PC-9 (cell line): Measurements from ENCODE around the gene TRDN. TPM values are rescaled to one million over a fixed set of nuclear protein-coding genes. Genes with fewer than 3 reads are reported as not detected.

ENCODE experiments used
- BruUV-seq: library from RNA; stranded (reverse); fragments of 400-500 nt; replicated peaks from 2 replicates; lab custom pipeline; 2021; lab: Mats Ljungman, UMichigan
- CTCF ChIA-PET: fragments of 300-600 bp; sonication (Branson Sonifier 250); formaldehyde crosslinking; loops from one replicate; lab custom pipeline; 2022; ENCODE audit warnings: antibody characterized with exemption; lab: Charles Lee
- POLR2A ChIA-PET: fragments of 300-600 bp; sonication (Branson Sonifier 250); formaldehyde crosslinking; loops from one replicate; lab custom pipeline; 2022; ENCODE audit warnings: antibody characterized with exemption; ENCODE audit not compliant: unreplicated experiment; lab: Charles Lee
- DNase-seq, 2 experiments: peaks; one replicate each; pipeline versions ENCODE4 v3.0.0 to v3.0.0-alpha.2; 2015 to 2022; ENCODE audit warnings: mixed read lengths in 1 of 2
- H2AFZ ChIP-seq: fragments of 200-600 bp; sonication (generic); 2 replicates; pipeline ENCODE4 v1.8.1; 2017; ENCODE audit warnings: antibody characterized with exemption
- H3F3A ChIP-seq: fragments of 200-600 bp; sonication (generic); 2 replicates; pipeline ENCODE4 v1.8.1; 2017; ENCODE audit warnings: antibody characterized with exemption, mild to moderate bottlenecking, low read depth; ENCODE audit not compliant: insufficient read depth
- H3K27ac ChIP-seq: fragments of 200-600 bp; sonication (generic); 2 replicates; pipeline ENCODE4 v1.6.1; 2016; ENCODE audit warnings: mixed run types
- H3K27me3 ChIP-seq: fragments of 200-600 bp; sonication (generic); 2 replicates; pipeline ENCODE4 v1.6.1; 2016; ENCODE audit warnings: low read depth, mixed run types; ENCODE audit not compliant: insufficient read depth
- H3K36me3 ChIP-seq: fragments of 200-600 bp; sonication (generic); 2 replicates; pipeline ENCODE4 v1.6.1; 2016; ENCODE audit warnings: low read depth, mixed run types
- H3K4me1 ChIP-seq: fragments of 200-600 bp; sonication (generic); replicated peaks from 2 replicates; pipeline ENCODE4 v1.6.1; 2016; ENCODE audit warnings: mixed run types; ENCODE audit not compliant: insufficient read depth
- H3K4me2 ChIP-seq: fragments of 200-600 bp; sonication (generic); 2 replicates; pipeline ENCODE4 v1.6.1; 2017; ENCODE audit warnings: mixed run types
- H3K4me3 ChIP-seq: fragments of 200-600 bp; sonication (generic); 2 replicates; pipeline ENCODE4 v1.6.1; 2016; ENCODE audit warnings: mixed run types
- H3K79me2 ChIP-seq: fragments of 200-600 bp; sonication (generic); 2 replicates; pipeline ENCODE4 v1.6.1; 2017; ENCODE audit warnings: low read depth, mixed run types
- H3K9me2 ChIP-seq: fragments of 200-600 bp; sonication (generic); 2 replicates; pipeline ENCODE4 v1.8.1; 2017; ENCODE audit warnings: mild to moderate bottlenecking; ENCODE audit not compliant: insufficient read depth
- H3K9me3 ChIP-seq: fragments of 200-600 bp; sonication (generic); 2 replicates; pipeline ENCODE4 v1.8.1; 2016; ENCODE audit warnings: low read depth; ENCODE audit not compliant: insufficient read depth
- H4K20me1 ChIP-seq: fragments of 200-600 bp; sonication (generic); 2 replicates; pipeline ENCODE4 v1.8.1; 2017; ENCODE audit not compliant: insufficient read depth
- CTCF ChIP-seq: fragments of 200-600 bp; sonication (generic); conservative IDR thresholded peaks from 2 replicates; pipeline ENCODE4 v1.6.1; 2017; ENCODE audit warnings: mixed run types, antibody characterized with exemption, mild to moderate bottlenecking, moderate library complexity
- EZH2 ChIP-seq: fragments of 200-600 bp; sonication (generic); IDR thresholded peaks from 2 replicates; pipeline ENCODE4 v1.8.0; 2017; ENCODE audit warnings: antibody characterized with exemption, low read depth
- intact Hi-C: fragments of 100-400 bp; cut with micrococcal nuclease; formaldehyde crosslinking; loops from one replicate; pipeline ENCODE4 v1.10.0; 2022; ENCODE audit not compliant: unreplicated experiment
- total RNA-seq: library from RNA; stranded (reverse); gene quantifications from 2 replicates; pipeline ENCODE4 v1.2.3, GENCODE V29; 2021

TRDN gene
- total RNA-seq, 1 experiment from 2014 or later, result not detected

- no peaks in the 10 kb centered on the region for H3K79me2 ChIP-seq
- no peaks in the 10 kb centered on the region for H3K27me3 ChIP-seq
- H3K4me1 ChIP-seq, result no peaks in the 10 kb centered on the region
- CTCF ChIA-PET, result no interaction called here
- POLR2A ChIA-PET, result no interaction called here
- H2AFZ ChIP-seq, result peak overlapping the region; percentile 41; the same call in 1 of the 2 replicates
- no peaks in the 10 kb centered on the region for H3K9me3 ChIP-seq
- no peak overlapping the region for H3K4me3 ChIP-seq
- BruUV-seq, result no TSS peak
- intact Hi-C loops, result no loop called here
- H3K27ac ChIP-seq, result no peak overlapping the region
- H3K4me2 ChIP-seq, result no peak overlapping the region
- no peak for TF ChIP-seq EZH2
- TF ChIP-seq CTCF, result no peak
- no peaks in the 10 kb centered on the region for H3F3A ChIP-seq
- no peaks in the 10 kb centered on the region for H4K20me1 ChIP-seq
- no peak for DNase-seq
- H3K36me3 ChIP-seq, result no peaks in the 10 kb centered on the region
- H3K9me2 ChIP-seq, result peaks cover 11% of the 10 kb centered on the region; the same call in 1 of the 2 replicates
Observed at GRCh38 chr6:123462152-123462551, 174.6 kb downstream of the TRDN start.

GRCh38 chr6:123458218-123458617 lies 178.5 kb downstream of the TRDN start:
- POLR2A ChIA-PET, result no interaction called here
- TF ChIP-seq CTCF (no peak), EZH2 (no peak)
- H3K9me2 ChIP-seq, result peaks cover 11% of the 10 kb centered on the region; the same call in 1 of the 2 replicates
- no peak overlapping the region for H2AFZ ChIP-seq
- no peak overlapping the region for H3K4me2 ChIP-seq
- no peak overlapping the region for H3K27ac ChIP-seq
- H3K9me3 ChIP-seq, result no peaks in the 10 kb centered on the region
- intact Hi-C loops, result no loop called here
- no peak overlapping the region for H3K4me3 ChIP-seq
- DNase-seq, result no peak
- no peaks in the 10 kb centered on the region for H3F3A ChIP-seq
- H4K20me1 ChIP-seq, result no peaks in the 10 kb centered on the region
- H3K27me3 ChIP-seq, result no peaks in the 10 kb centered on the region
- CTCF ChIA-PET, result no interaction called here
- no peaks in the 10 kb centered on the region for H3K4me1 ChIP-seq
- BruUV-seq, result no TSS peak
- H3K36me3 ChIP-seq, result no peaks in the 10 kb centered on the region
- no peaks in the 10 kb centered on the region for H3K79me2 ChIP-seq

GRCh38 chr6:123456836-123457235 lies 179.9 kb downstream of the TRDN start:
- Histone ChIP-seq H3K4me2 (no peak overlapping the region), H4K20me1 (no peaks in the 10 kb centered on the region), H3K27me3 (no peaks in the 10 kb centered on the region), H3K79me2 (no peaks in the 10 kb centered on the region), H3K4me1 (no peaks in the 10 kb centered on the region), H3K4me3 (no peak overlapping the region), H3K9me2 (peaks cover 11% of the 10 kb centered on the region; the same call in 1 of the 2 replicates), H3K36me3 (no peaks in the 10 kb centered on the region), H2AFZ (no peak overlapping the region), H3K9me3 (no peaks in the 10 kb centered on the region), H3F3A (no peaks in the 10 kb centered on the region), H3K27ac (no peak overlapping the region)
- CTCF ChIA-PET, result no interaction called here
- POLR2A ChIA-PET, result no interaction called here
- DNase-seq, result no peak
- intact Hi-C loops, result no loop called here
- TF ChIP-seq EZH2 (no peak), CTCF (no peak)
- no TSS peak for BruUV-seq
